GM23338 (cell line): ENCODE data around the gene NEUROD1. TPM values are rescaled to one million over a fixed set of nuclear protein-coding genes. Genes with fewer than 3 reads are reported as not detected.

Experiments used
- ATAC-seq: fragments of 200-7000 bp; cut with Tn5 transposase; 3 replicates; pipeline ENCODE4 v1.9.1; 2020
- DNase-seq: peaks from one replicate; pipeline ENCODE4 v3.0.0-alpha.2; 2015; ENCODE audit warnings: low spot score
- H2AFZ ChIP-seq: fragments of 200-600 bp; sonication (generic); 2 replicates; pipeline ENCODE4 v1.8.0; 2016; ENCODE audit warnings: antibody characterized with exemption, mild to moderate bottlenecking, moderate library complexity
- H3F3A ChIP-seq: fragments of 200-600 bp; sonication (generic); replicated peaks from 2 replicates; pipeline ENCODE4 v1.8.0; 2017; ENCODE audit warnings: antibody characterized with exemption, mixed run types, low read depth
- H3K27ac ChIP-seq: fragments of 200-600 bp; sonication (generic); 2 replicates; pipeline ENCODE4 v1.6.1; 2016; ENCODE audit warnings: low read depth
- H3K27me3 ChIP-seq: fragments of 200-600 bp; sonication (generic); 2 replicates; pipeline ENCODE4 v1.8.0; 2016; ENCODE audit warnings: mild to moderate bottlenecking, mixed run types, moderate library complexity; ENCODE audit not compliant: insufficient read depth
- H3K36me3 ChIP-seq: fragments of 200-600 bp; sonication (generic); 2 replicates; pipeline ENCODE4 v1.8.0; 2016; ENCODE audit warnings: mild to moderate bottlenecking; ENCODE audit not compliant: insufficient read depth
- H3K4me1 ChIP-seq: fragments of 200-600 bp; sonication (generic); 2 replicates; pipeline ENCODE4 v1.8.0; 2016; ENCODE audit warnings: mild to moderate bottlenecking, moderate library complexity; ENCODE audit not compliant: insufficient read depth
- H3K4me2 ChIP-seq: fragments of 200-600 bp; sonication (generic); 2 replicates; pipeline ENCODE4 v1.7.1; 2017; ENCODE audit warnings: mixed run types
- H3K4me3 ChIP-seq: fragments of 200-600 bp; sonication (generic); 2 replicates; pipeline ENCODE4 v1.6.1; 2016; ENCODE audit warnings: mixed run types
- H3K79me2 ChIP-seq: fragments of 200-600 bp; sonication (generic); replicated peaks from 2 replicates; pipeline ENCODE4 v1.8.0; 2017; ENCODE audit warnings: mild to moderate bottlenecking; ENCODE audit not compliant: insufficient read depth
- H3K9me2 ChIP-seq: fragments of 200-600 bp; sonication (generic); 2 replicates; pipeline ENCODE4 v1.8.0; 2017; ENCODE audit not compliant: insufficient read depth
- H4K20me1 ChIP-seq: fragments of 200-600 bp; sonication (generic); replicated peaks from 2 replicates; pipeline ENCODE4 v1.8.0; 2017; ENCODE audit warnings: mild to moderate bottlenecking; ENCODE audit not compliant: insufficient read depth
- H3K27ac Mint-ChIP-seq: 2 replicates; pipeline ENCODE4 v1.8.0; 2020; ENCODE audit warnings: inconsistent platforms, mild to moderate bottlenecking, moderate library complexity, mixed read lengths
- H3K27me3 Mint-ChIP-seq: 3 replicates; pipeline ENCODE4 v1.8.0; 2022; ENCODE audit warnings: low read depth, mild to moderate bottlenecking, moderate library complexity, mixed read lengths, inconsistent platforms; ENCODE audit not compliant: insufficient read depth, poor library complexity
- H3K36me3 Mint-ChIP-seq: 3 replicates; pipeline ENCODE4 v1.8.0; 2021; ENCODE audit warnings: low read depth, mild to moderate bottlenecking, inconsistent platforms, moderate library complexity, mixed read lengths
- H3K4me1 Mint-ChIP-seq: 3 replicates; pipeline ENCODE4 v1.8.0; 2020; ENCODE audit warnings: mild to moderate bottlenecking, inconsistent platforms, mixed read lengths
- H3K4me3 Mint-ChIP-seq: 3 replicates; pipeline ENCODE4 v1.8.0; 2021; ENCODE audit warnings: moderate library complexity, mild to moderate bottlenecking, inconsistent platforms, mixed read lengths
- H3K9me3 Mint-ChIP-seq: 3 replicates; pipeline ENCODE4 v1.8.0; 2020; ENCODE audit warnings: moderate library complexity, mild to moderate bottlenecking, inconsistent platforms, mixed read lengths
- EZH2phosphoT487 ChIP-seq: fragments of 200-600 bp; sonication (generic); IDR thresholded peaks from one replicate; pipeline ENCODE4 v1.8.1; 2018; ENCODE audit warnings: antibody characterized with exemption; ENCODE audit not compliant: unreplicated experiment
- JUNB ChIP-seq: IDR thresholded peaks from one replicate; pipeline ENCODE4 v1.6.1; 2016; ENCODE audit warnings: antibody characterized with exemption; ENCODE audit not compliant: unreplicated experiment
- REST ChIP-seq: IDR thresholded peaks from one replicate; pipeline ENCODE4 v1.6.1; 2018; ENCODE audit warnings: antibody characterized with exemption; ENCODE audit not compliant: unreplicated experiment
- ZNF462 ChIP-seq: fragments of 250-450 bp; sonication (Bioruptor Pico); IDR thresholded peaks from 2 replicates; pipeline ENCODE4 v1.5.0; 2020; ENCODE audit warnings: mild to moderate bottlenecking, moderate library complexity
- polyA plus RNA-seq: library from polyadenylated mRNA; unstranded; fragments of >200 nt; fragmentation: Nextera tagmentation; extraction: Ambion mirVana; gene quantifications from 2 replicates; pipeline ENCODE4 v1.2.1, GENCODE V29; 2016
- total RNA-seq: library from RNA; depleted of rRNA; stranded (reverse); fragments of >200 nt; shearing (Covaris generic); gene quantifications from 2 replicates; pipeline ENCODE4 v1.2.3, GENCODE V29; 2014

The NEUROD1 gene
- total and polyA plus RNA-seq, 2 experiments from 2014 or later: not detected

- TF ChIP-seq EZH2phosphoT487 (no peak), JUNB (no peak), REST (no peak)
These were observed 51.4 kb downstream of the NEUROD1 start (continued) for GRCh38 chr2:181628590-181629585.

- Histone ChIP-seq H3K79me2 (no peaks in the 10 kb centered on the region), H3K4me1 (peaks cover 4% of the 10 kb centered on the region; the same call in 1 of the 2 replicates), H3F3A (no peaks in the 10 kb centered on the region), H3K4me3 (no peak overlapping the region), H3K27ac (no peak overlapping the region), H3K27me3 (no peaks in the 10 kb centered on the region), H4K20me1 (no peaks in the 10 kb centered on the region), H3K36me3 (no peaks in the 10 kb centered on the region), H2AFZ (no peak overlapping the region), H3K4me2 (no peak overlapping the region), H3K9me2 (peaks cover 4% of the 10 kb centered on the region)
- Mint-ChIP-seq H3K36me3 (no peaks in the 10 kb centered on the region), H3K9me3 (no peaks in the 10 kb centered on the region), H3K4me1 (peaks cover 5% of the 10 kb centered on the region), H3K27me3 (peaks cover 3% of the 10 kb centered on the region), H3K4me3 (no peak overlapping the region), H3K27ac (no peak overlapping the region)
- no peak for TF ChIP-seq ZNF462 (CRISPR knock-in tag)
- DNase-seq (no peak), ATAC-seq (no peak)
These were observed 52.8 kb downstream of the NEUROD1 start for GRCh38 chr2:181627545-181627944.
